HG03521 (cell line): ENCODE data around the gene TNIP1.

Experiments used
- ATAC-seq: cut with Tn5 transposase; IDR thresholded peaks from one replicate; pipeline ENCODE4 v1.9.1; 2021; ENCODE audit warnings: mild to moderate bottlenecking, moderate library complexity; ENCODE audit not compliant: unreplicated experiment

Gene TNIP1

DNA sequence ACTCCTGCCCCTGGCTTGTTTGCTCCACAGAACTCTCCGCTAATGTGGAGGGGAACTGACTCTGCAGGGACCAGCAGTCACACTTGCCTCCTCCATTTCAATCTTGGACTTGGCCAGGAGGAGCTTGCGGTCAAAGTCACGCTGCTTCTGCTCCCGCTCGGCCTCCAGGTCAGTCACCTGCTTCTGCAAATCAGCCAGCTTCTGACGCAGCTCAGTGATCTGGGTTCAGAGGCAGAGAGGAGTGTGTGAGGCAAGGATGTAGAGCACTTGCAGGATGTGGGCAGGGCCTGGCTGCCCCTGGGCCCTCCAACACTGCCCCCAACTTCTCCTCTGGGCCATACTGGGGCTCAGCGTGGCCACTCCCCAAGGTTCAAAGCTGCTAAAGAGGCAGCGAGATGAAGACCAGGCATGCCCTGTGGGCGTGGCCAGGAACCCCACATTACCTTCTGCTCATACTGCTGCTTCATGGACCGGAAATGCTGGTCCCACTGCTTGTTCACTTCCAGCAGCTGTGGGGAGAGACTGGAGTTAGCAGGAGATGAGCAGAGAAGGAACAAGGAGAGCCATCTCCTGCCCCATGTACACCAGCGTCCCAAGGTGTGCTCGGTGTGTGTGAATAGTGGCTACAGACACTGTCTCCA, 38.3 kb downstream of the TNIP1 start:
- ATAC-seq: no peak

DNA sequence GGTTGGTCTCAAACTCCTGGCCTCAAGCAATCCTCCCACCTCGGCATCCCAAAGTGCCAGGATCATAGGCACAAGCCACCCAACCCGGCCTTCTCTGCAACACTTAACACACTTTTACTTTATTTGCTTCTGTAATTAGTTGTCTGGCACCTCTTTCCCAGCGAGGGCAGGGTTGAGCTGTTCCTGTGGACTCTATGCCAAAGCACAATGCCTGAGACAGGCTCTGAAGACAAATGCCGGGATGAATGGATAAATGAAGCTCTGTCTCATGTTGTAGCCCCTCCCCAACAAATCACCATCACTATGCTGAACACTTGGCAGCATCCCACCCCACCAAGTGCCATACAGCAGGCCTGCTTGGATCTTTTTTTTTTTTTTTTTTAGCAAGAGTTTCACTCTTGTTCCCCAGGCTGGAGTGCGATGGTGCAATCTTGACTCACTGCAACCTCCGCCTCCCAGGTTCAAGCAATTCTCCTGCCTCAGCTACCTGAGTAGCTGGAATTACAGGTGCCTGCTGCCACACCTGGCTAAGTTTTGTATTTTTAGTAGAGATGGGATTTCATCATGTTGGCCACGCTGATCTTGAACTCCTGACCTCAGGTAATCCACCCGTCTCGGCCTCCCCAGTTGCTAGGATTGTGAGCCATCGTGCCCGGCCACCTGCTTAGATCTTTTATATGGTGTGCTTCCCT, 39.1 kb downstream of the TNIP1 start:
- ATAC-seq: no peak

DNA sequence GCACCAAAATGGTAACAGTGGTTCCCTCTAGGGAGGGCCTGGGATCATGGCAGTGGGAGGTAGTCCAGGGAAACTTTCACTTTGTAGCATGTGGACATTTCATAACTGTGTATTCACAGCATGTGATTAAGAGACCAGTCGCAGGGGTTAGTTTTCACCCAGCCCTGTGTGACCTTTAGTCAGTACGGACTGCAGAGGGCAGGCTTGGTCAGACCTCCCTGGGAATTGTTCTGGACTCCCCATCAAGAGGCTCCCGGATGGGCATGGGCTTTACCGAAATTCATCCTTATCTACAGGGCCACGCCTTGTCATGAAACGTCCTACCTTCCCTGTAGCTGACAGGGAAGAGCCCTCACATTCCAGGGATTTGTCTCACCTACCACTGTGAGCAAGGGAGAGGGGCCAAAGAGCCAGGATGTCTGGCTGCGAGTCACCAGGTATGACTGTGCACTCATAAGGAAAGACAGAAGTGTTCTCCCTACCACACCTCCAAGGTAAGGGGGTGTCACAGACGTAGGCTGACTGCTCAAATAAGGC, 40.6 kb downstream of the TNIP1 start:
- no peak for ATAC-seq

DNA sequence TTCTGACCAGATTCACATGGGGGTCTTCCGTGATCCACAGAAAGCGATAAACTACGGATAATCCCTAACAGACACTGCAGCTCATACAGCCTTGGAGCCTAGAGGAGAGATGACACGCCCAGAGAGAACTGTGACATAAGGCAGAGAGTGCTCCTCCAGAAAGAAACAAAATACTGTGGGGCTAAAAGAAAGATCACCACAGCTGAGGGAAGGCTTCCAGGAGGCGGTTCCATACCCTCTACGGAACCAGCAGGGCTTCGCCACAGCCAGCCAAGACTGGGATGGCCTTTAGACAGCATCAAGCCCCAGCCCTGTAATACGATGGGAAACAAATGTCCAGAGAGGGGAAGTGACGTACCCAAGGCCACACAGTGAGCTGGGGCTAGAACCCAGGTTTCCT, 41.2 kb downstream of the TNIP1 start:
- no peak for ATAC-seq

DNA sequence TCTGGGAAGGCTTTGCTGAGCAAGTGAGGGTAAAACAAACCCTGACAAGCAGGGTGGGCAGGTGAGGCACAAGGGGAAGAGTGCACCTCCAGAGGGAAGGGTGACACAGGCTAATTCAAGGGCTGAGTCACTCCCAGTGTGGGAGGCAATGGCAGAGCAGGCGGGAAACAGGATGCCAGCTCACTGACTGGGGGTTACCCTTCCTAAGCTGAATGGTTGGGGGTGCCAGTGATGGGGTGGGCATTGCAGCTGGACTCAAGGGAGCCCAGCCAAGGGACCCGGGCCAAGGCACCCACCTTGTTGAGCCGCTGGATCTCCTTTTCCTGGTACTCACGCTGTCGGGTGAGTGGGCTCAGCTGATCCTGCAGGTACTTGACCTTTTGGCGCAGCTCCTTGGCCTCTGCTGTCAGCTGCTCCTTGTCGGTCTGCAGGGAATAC, 42.0 kb downstream of the TNIP1 start:
- ATAC-seq: no peak

DNA sequence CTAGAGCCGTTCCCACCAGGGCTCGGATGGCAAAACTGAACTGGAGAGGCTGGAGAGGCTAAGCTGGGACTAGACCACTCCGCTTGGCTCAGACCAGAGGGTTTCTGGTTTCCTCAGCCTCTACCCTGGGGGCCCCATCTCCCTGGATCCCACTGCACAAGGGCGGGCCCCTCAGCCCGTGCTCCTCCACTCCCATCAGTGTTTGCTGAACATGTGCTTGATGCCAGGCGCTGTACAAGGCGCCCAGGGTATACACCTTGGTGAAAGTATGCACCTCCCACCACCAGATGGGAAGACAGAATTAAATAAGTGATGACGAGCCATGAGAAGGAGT, 42.5 kb downstream of the TNIP1 start:
- no peak for ATAC-seq

DNA sequence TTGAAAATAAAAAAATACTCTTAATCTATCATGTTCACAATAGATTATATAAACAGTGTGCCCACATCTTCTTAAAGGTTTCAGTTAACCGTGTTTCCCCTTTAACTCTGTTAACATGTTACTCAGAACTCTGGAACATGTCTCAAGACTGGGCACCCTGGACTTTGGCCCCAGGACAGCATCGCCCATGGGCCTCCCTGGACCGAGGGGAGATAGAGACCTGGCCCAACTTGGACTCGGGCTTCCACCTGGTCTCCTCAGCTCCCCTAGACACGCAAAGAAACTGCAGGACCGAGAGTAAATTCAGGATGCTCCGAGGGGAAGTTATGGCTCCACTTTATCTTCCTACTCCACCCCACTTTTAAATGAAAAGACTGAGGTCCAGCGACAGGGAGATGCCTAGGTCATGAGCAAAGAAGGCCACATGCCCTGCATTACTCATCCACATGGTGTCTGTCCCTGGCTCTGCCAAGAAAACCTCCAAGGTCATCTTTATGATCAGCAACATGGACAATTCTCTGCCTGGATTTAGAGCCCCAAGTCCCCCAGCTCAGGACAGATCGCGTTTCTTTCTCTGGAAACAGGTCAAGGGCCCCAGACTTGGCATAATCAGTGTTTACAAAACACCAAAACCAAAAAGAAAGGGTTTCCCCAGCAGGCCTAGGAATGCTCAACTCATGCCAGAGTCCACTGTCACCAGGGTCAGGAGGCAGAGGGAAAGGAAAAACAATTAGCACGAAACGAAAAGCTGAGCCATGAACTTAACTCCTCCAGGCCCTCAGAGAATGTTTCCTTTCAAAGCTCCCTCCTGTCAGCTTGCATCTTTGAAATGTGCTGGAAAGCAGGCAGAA, 43.0 kb downstream of the TNIP1 start:
- no peak for ATAC-seq

DNA sequence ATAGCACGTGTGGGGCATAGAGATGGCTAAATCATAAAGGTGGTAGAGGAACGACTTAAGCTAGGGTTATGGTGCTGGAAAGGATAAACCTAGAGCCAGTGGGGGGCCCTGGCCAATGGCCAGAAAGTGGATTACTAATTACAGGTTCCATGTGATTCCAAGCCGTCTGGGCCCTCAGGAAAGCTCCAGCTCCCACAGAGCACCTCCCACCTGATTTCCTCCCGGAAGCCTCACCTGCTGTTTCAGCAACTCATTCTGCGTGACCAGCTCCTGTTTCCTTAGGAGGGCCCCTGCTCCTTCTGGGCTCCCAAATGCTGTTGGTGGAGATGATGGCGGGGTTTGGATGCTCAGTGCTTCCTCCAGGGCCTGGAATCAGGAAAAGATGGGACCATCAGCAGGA, 44.3 kb downstream of the TNIP1 start:
- ATAC-seq: no peak

DNA sequence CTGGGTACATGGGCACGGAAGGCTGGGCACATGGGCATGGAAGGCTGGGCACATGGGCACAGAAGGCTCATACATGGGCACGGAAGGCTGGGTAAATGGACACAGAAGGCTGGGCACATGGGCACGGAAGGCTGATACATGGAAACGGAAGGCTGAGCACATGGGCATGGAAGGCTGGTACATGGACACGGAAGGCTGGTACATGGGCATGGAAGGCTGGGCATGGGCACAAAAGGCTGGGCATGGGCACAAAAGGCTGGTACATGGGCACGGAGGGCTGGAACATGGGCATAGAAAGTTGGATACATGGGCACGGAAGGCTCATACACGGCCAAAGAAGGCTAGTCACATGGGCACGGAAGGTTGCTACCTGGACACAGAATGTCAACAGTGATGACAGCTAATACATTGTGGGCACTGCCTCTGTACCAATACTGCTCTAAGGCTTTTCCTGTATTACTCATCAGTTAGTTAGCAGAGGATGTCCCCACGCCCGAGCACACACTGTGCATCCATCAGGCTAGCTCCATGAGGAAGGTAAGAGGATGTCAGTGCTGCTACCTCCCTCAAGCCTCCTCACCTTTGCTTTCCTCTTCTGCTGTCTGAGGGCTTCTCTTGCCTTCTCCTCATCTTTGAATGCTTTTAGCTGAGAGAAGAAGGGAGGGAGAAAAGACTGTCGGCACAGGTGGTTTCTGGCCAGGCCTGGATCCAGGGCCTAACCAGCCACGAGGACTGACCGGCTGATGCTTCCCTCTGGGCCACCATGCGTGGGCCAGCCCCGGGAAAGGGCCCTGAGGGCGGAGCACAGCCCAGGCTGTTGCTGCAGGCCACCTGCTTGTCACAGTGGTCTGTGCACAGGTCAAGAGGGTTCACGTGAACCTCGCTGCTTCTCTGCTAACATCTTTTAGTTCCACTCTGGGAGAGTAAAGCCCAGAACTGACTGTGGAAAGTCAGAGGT, 46.1 kb downstream of the TNIP1 start:
- no peak for ATAC-seq

DNA sequence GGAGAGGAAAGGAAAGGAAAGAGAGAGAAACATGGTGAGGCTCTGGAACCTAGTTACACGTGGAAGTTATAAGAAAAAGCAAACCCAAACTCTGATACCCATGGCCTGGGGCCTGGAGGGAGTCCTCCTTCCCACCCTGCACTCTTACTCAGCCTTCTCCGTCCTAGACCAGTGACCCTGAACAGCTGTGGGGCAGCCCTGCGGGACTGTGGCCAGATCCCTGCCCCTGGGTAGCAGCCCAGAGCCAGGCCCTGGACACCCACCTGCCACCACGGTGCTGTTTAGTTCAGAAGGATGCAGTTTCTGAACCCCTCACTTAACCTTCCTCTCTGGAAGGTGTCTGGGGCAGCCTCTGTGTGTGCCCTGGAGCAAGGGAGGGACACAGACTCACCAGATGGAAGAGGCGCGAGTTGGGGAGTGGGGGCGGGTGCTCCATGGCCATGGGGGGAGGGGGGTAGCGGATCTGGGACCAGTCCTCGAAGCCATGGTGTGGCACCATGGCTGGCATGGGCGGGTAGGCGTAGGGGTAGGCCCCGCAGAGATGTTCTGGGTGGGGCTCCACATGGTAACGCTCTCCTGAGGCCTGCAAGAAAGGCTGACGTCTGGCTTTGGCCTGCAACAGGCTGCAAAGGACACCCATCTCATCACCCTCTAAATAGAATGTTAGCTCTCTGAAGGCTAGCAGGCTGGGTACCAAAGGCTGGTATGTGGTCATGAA, 47.5 kb downstream of the TNIP1 start:
- no peak for ATAC-seq

DNA sequence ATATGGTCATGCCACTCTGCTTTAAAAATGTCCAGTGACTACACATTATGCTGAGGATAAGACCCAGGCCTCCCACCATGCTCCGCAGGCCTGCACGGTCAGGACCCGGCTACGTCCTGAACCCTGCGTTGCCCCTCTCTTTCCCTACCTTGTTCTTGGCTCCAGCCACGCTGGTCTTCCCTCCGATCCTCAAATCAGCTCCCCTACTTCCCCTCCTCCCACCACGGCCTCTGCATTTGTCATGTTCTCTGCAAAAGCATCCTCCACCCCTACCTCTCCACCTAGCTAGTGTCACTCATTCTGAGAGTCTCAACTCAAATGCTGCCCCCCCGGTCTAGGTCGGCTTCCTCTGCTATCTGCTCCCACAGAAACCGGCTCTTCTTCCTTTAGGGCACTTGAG, 49.3 kb downstream of the TNIP1 start:
- no peak for ATAC-seq

DNA sequence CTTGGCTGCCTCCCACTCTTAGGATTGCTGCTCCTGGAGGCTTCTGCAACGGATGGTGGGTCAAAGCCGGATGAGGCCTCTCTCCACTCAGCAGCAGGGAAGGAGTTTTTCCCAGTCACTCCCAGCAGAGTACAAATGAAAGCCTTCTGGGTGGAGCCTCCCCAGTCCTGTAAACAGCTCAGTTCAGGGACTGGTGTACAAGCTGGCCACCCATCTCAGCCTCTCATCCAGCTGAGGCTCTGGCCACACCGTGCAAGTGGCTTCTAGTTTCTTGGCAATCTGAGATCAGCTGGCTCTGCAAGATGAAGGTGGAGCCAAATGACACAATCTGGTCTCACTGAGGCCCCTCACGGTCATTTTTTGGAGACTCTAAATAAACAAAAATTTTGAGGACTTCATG, 50.5 kb downstream of the TNIP1 start:
- no peak for ATAC-seq

DNA sequence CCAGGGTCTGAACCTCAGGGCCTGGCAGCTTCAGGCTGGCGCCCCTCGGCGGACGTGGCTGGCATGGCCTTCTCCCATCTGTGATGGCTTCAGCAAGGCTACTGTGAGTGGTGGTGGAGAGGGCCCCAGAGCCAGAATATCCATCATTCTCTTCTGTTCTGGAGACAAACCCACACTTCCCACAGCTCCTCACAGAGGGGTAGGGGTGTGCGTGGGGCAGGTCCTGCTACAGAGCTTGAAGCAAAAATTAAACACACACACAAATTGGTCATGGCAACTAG, 50.8 kb downstream of the TNIP1 start:
- no peak for ATAC-seq

DNA sequence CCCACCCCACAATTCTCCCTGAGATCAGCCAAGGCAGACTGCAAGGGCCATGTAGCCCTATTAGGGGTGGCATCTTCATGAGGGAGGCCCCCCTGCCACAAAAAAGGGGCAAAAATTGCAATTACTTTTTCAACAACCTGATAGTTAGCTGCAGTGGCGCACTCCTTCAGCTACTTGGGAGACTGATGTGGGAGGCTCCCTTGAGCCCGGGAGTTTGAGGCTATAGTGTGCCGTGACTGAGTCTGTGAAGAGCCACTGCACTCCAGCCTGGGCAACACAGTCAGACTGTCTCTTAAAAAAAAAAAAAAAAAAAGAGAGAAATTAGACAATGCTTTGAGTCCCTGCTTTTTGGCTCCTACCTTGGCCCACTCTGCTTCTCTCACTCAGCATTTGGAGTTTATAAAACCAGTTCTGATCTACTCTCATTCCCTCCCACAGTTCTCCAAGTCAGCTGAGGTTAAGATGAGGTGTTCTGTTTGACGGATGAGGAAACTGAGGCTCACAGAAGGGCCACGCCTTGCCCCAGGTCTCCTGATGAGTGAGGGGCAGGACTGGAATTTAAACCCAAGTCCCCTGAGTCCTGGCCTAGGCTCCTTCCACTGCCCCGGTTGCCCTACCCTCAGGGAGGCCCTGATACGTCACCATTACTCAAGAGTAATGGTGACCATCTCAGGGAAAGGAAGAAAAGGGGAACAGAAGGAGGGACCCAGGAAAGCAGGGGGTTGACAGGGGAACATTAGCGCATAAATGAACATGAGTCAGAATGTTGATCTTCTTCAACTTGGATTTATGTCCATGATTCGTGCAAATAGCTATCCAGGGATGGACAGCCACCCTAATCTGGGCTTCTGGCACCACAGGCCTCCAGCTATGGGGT, 51.4 kb downstream of the TNIP1 start:
- ATAC-seq: no peak

DNA sequence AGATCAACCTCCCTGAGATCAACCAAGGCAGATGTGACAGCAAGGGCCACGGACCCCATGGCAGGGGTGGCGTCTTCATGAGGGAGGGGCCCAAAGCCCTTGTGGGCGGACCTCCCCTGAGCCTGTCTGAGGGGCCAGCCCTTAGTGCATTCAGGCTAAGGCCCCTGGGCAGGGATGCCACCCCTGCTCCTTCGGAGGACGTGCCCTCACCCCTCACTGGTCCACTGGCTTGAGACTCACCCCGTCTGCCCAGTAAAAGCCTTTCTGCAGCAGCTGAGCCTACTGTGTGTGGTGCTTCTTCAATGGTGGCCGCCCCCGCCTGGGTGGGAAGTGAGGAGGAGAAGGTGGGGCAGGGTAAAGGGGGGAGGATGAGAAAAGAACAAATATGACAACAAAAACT, 52.1 kb downstream of the TNIP1 start:
- ATAC-seq: no peak

DNA sequence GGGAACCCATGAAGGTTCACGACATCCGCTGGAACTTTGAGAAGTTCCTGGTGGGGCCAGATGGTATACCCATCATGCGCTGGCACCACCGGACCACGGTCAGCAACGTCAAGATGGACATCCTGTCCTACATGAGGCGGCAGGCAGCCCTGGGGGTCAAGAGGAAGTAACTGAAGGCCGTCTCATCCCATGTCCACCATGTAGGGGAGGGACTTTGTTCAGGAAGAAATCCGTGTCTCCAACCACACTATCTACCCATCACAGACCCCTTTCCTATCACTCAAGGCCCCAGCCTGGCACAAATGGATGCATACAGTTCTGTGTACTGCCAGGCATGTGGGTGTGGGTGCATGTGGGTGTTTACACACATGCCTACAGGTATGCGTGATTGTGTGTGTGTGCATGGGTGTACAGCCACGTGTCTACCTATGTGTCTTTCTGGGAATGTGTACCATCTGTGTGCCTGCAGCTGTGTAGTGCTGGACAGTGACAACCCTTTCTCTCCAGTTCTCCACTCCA, 52.8 kb downstream of the TNIP1 start:
- ATAC-seq: no peak

DNA sequence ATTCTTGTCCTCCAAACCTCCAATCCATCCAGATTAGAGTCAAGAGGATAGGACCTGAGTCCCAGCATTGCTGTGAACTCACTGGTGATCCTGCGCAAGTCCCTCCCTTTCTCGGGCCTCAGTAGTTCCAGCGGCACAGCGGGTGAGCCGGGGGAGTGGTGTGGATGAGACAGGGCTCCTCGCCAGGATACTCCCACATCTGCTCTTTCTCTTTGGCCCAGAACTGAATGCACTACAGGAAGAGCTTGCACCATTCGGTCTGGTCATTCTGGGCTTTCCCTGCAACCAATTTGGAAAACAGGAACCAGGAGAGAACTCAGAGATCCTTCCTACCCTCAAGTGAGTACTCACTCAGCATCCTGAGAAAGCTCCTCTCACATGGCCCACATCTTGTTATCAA, 54.2 kb downstream of the TNIP1 start:
- no peak for ATAC-seq

DNA sequence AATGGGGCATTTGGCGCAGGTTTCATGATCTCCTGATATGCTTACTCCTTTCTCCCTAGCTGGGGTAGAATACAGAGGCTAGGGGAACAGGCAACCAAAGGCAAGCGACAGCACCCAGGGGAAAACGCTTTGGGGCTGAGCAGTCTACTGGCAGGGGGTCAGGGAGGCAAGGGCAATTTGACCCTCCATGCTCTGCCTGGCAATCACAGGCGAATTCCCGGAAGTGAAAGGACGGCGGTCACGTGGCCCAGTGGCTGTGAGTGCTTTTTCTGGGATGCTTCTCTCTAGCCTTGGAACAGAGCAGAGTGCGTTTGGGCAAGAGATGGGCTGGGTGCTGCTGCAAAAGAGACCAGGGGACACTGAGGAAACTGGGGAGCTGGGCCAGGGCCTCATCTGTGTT, 54.7 kb downstream of the TNIP1 start:
- ATAC-seq: no peak

DNA sequence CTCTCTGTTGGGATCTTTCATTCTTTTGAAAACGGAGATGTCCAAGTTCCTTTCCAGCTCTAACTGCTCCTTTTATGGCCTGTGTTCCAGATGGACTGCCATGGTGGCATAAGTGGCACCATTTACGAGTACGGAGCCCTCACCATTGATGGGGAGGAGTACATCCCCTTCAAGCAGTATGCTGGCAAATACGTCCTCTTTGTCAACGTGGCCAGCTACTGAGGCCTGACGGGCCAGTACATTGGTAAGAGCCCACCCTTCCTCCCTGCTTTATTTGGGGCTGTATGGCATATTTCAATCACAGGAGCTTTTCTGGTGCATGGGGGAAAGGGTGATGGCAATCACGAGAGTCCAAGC, 55.6 kb downstream of the TNIP1 start:
- ATAC-seq: no peak
